Hindlimb muscle (tissue), 1 donor: Measurements from ENCODE around the gene CAMK2G. TPM values are rescaled to one million over a fixed set of nuclear protein-coding genes. Genes with fewer than 3 reads are reported as not detected.
"Not testable (repeated sequence)": the region's sequence is repeated elsewhere in the genome, so short reads cannot be mapped to it uniquely, and the experiment has no call there.

Source experiments
- DNase-seq: peaks from one replicate; pipeline ENCODE4 v3.0.0-alpha.2; 2013
- polyA plus RNA-seq: library from polyadenylated mRNA; unstranded; fragments of 120-200 nt; gene quantifications from one replicate; pipeline ENCODE4 v1.2.1, GENCODE V29; 2013; ENCODE audit not compliant: insufficient read length

The CAMK2G gene
- polyA plus RNA-seq, 1 donor: 31.5 TPM

DNA sequence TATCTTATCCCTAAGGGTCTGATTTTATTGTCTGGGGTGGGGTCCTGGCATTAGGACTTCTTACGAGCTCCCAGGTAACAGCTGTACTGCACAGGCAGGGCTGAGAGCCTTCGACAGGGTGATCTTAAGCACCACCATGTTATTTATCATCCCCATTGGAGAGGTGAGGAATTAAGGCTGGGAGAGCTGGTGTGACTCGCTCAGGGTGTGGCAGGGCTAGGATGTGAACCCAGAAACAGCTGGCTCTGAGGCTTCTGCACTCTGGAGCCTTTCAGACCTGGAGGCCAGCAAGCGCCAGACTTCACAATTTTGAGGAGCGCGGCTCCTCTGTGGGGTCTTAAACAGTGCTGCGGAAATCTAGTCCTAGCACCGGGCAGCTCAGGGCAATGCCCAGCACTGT lies 35.5 kb downstream of the CAMK2G start:
- no peak for DNase-seq

DNA sequence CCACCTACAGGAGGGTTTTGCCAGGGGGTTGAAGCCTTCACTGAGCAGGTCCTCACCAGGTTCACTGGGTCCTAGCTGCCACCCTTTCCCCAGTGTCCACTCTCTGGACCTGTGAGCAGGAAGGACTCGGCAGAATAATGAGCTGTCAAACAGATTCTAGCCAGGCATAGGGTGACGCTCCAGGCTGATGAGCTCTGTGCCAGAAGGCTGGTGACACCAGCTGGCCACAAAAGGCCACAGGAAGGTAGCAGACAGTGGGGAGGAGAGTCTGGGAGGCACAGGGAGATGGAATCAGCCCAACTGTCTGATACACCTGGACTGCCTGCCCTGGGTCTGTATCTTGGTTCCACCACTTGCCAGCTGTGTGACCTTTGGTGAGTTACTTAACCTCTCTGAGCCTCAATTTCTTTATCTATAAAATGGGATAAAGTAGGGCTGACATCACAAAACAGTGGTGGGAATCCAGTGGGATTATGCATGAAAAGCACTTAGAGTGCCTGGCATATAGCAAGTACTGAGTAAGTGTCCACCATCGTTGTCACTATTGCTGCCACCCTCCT lies 36.3 kb downstream of the CAMK2G start:
- no peak for DNase-seq

DNA sequence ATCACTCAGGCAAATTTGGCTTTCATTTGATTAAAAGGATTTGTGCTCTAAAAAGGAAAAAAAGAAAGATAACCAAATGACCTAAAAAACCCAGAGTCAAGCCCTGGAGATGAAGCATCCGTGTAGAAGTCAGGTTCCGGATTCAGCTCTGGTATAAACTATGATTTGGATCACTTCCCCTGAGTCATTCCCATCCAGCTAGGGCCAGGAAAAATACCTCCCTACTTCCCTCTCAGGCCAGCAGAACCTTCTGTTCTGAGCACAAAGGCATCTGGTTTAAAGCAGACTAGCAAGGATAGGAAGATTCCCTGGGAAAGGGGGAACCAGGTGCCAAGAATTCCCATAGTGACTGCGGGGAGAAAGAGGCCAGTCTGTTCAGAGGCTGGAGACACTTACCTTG lies 37.3 kb downstream of the CAMK2G start:
- no peak for DNase-seq

DNA sequence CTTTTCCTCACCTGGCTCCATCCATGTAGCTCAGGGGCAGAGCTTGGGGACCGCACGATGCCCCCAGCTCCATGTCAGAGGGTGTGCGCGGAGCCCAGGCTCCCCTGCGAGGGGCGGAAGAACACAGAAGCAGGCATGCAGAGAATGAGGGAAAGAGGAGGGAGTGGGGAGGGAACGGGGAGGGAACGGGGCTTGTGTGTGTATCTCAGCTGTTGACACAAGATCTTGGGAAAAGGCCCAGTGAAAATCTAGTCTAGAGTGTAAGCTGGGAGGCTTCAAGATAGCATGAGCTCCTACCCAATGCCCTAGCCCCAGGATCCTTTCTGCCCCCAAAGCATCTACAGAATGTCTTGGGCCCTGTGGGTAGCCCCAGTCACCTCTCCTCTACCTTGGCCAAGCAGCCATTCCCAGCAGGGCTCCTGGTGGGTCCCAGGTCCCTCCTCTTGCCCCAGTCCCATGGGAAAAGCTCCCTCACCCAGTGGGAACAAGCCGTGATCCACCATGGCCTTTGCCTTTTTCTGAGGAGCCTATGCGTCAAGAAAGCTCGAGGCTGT lies 37.9 kb downstream of the CAMK2G start:
- no peak for DNase-seq

DNA sequence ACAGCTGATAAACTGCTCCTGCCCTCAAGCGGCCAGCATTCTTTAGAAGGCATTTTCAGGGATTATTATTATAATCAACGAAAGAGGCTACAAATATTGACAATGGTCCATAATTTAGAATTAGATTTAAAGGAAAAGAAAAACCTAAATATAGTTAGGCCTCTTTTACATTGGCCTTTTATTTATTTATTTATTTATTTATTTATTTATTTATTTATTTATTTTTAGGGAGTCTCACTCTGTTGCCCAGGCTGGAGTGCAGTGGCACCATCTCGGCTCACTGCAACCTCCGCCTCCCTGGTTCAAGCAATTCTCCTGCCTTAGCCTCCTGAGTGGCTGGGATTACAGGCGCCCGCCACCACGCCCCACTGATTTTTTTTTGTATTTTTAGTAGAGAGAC lies 45.3 kb downstream of the CAMK2G start:
- DNase-seq: not testable (repeated sequence)

DNA sequence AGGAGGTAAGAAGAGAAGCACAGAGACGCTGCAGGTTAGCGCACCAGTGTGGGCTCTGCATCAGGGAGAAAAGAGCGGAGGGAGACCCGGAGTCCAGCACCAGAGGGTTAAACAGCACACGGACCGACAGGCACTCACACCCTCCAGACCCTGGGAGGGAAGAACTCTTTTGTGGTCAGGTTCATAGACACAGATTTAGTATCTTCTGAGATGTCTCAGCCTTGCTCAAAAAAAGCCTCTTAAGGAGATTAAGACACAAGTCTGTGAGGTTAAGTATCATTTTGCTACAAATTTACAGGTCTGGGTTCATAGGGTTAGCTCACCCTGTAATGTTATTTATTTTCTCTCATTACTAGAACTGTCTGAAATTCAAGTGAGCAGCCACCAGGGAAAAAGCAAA lies 46.2 kb downstream of the CAMK2G start:
- DNase-seq: no peak

DNA sequence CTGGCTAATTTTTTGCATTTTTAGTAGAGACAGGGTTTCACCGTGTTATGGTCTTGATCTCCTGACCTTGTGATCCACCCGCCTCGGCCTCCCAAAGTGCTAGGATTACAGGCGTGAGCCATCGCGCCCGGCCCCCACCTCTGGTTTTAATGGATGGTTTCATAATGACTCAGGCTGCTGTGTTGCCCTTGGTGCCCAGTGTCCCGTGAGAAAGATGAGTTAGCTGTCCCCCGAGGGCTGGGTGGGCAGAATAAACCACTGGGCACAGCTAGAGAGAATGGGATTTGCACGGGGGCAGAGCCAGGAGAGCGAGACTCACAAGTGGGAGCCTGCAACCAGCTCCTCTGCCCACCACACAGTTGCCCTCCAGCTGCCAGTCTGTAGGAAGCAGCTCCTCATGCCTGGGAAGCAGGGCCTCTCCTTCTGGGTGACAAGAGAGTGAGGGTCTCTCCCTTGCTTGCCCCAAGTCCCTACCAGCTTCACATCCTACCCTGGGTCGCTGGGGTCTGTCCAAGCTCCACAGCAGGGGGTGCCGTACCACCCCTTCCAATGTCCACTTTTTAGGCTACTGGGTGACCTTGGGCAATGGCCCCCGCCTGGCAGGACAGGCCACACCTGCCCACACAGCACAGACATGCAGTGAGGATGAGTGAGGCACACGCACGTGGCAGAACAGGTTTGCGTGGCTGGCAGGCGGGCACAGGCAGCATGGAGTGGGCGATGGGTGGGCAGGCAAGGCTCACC lies 46.8 kb downstream of the CAMK2G start:
- DNase-seq: no peak

DNA sequence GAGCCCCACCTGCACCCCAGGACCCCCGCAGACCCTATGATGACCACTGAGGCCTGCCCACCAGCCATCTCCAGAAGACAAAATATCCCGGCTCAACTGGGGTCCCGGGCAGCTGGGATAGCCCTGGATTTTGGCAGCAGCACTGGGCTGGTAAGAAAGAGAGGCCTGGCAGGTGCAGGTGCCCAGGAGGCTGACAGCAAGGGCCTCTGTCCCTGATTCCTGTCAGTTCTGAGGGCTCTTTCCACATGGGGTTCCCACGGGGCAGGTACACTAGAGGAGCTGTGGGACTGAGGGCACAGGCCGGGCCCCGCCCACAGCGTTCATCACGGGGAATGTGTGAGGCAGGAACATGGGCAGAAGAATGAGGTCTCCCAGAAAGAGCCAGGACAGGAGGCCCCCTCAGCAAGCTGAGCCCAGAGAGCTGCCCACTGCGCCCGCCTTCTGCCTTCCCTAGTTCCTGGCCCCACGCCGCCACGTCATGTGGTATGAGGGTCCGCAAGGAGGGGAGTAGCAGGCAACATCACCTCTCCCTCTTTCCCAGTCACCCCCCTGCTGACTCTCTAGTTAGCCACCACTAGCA lies 50.1 kb downstream of the CAMK2G start:
- no peak for DNase-seq

DNA sequence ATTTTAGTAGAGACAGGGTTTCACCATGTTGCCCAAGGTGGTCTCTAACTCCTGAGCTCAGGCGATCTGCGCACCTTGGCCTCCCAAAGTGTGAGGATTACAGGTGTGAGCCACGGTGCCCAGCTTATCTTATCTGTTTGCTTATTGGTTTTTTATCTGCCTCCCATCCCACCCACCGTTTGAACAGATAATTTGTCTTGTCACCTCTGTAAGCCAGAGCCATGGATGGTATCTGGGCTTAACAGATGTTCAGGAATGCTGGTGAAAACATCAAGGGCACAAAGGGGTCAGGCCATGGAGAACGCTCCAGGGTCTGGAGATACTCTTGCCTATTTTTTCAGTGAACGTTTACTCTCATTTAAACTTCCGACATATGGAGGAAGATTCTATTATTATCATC lies 51.0 kb downstream of the CAMK2G start:
- no peak for DNase-seq

DNA sequence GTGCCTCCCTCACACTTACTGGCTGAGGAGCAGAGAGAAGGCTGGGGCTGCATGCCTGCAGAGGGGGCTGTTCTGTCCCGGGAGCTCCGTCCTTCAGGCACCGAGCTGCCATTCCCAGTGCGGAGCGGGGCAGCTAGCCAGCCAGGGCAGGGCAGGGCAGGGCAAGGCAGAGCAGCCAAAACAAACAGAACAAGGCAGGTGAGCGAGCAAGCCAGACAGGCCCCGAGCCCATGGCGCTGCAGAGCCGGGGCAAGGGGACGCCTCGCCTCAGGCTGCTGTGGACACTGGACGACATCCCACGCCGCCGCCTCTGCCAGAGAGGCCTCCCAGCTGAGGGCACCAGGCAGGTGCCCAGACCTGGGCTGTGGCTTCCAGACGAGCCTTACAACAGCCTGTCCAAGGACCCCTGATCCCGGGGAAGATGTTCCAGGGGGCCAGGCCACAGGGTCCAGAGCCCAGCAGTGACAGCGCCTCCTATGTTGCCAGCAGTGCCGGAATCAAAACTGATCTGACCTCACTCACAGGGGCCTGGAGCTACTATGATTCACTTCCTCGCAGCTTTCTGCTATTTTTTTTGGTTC lies 54.8 kb downstream of the CAMK2G start:
- no peak for DNase-seq

DNA sequence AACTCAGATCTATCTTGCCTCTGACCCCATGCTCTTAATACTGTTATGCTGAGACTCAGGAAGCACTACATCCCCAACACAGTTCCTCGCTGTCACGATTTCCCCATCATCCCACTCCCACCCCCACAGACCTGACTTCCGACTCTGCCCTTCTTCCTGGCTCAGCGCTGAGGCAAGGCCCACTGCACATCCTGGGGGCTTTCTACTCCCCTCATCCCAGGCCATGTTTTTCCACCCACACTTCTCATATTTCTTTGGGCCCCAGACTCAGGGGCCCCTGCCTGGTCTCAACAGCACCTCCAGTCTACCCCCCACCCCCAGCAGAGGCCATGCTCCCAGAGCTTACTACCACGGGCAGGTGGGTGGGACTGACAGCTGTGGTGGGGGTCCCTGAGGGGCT lies 55.3 kb downstream of the CAMK2G start:
- DNase-seq: no peak

DNA sequence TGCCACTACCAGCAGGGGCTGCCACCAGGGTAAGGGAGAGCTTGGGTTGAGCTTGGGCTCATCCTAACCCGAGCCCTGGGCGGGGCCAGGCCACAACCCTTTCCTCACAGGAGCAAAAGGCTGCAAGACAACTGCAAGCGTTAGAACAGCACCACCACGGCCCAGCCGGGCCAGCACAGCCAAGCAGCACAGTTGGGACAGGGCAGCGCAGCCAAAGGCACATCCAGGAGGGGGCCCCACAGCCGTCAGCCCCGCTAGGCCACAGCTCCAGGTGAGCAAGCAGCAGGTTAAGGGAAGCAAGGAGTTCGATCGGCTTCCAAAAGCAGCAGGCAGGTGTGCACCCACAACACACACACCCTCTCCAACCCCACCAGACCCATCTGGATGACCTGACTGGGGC lies 56.0 kb downstream of the CAMK2G start:
- no peak for DNase-seq

DNA sequence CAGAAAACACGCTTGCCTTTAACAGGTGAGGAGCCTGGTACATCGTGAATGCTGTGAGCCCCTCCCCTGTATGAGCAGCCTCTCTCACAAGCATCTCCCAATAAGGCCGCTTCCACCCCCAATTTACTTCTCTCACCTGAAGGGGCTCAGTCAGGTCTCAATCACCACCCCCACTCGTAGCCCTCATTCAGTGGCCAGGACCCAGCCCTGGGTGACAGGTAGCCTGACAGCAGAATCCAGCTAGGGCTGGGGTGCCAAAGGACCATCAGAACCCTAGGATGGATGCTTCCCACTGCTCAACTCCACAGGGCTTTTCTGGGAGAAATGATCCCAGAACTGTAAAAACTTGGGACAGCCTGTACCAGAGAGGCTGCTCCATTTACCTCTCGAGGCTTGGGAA lies 56.5 kb downstream of the CAMK2G start:
- DNase-seq: no peak

DNA sequence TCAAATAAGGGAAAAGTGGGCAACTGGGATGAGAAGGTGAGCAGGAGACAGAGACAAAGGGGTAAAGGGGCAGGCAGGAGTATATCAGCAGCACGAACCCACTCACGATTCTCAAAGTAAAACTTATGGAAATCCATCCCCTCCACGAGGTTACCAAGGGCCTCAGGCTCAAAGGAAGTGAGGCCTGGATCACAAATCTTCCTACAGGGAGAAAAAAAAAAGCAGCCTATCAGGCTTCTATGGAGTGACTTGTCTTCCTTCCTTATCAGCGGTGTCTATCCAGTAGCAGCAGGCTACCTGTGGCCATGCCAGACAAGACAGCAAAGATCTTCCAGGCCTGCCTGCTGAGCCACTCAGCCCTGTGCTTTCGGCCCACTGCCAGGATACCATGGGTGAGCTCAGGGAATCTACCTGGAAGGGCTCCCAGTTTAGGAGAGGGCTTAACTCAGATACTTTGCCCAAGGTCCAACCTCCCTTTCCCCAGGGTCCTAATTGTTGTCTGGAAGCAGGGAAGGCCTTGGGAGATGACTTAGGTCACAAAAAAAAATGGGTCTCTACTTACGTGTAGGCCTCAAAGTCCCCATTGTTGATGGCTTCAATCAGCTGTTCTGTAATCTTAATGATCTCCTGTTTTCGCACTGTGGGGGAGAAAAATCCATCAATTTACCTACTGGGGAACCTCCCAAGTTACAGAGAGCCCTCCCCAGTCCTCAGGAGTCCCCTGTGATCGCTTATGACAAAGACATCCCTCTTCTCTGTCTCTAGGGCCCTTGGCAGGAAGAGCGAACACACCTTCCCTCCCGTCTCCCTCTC lies 57.2 kb downstream of the CAMK2G start:
- DNase-seq: no peak

DNA sequence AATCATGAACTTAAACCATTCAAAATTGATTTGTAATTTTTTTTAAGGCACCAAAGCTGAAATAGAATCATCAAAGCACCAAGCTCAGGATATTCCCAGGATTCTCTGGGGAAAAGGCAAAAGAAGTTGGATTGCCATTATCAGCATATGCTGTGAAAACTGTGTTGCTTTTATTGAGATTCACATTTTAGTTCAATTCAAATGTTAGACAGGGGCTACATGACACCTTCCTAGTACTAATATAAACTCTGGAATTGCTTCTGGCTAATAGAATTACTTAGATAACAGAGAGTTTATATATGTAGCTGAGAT lies 58.7 kb downstream of the CAMK2G start:
- DNase-seq: no peak

DNA sequence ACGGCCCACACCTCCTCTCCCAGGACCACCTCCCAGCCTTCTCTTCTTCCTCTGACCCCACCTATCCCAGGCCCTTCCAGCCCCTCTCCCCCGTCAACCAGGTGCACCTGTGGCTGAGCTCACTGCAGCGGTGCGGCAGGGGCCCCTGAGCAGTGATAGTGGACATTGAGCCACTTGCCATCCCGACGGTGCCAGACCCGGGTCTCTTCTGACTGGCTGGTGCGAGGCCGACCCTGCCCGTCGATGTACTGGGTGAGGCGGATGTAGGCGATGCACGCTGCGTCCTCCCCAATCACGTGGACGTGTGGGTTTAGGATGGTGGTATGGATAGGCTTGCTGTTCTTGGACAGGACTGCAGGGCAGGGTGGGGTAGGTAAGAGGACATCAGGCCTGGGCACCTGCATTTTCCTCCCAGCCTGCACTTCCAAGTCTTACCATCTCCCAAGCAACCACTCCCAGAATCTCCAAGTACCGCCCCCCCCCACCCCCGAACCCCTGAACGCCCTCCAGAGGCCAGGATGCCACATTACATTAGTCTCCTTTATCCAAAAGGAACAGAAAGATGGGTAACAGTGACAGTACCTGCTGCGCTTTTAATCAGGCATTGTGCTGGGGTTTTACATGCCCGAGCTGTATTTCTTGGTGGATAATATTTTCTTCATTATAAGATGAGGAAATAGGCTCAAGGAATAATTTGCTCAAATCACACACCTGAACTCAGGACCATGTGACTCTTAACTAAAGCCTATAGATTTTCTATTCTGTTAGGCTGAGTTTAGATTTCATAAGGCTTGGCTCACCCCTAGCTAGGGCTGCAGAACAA lies 59.2 kb downstream of the CAMK2G start:
- DNase-seq: no peak

DNA sequence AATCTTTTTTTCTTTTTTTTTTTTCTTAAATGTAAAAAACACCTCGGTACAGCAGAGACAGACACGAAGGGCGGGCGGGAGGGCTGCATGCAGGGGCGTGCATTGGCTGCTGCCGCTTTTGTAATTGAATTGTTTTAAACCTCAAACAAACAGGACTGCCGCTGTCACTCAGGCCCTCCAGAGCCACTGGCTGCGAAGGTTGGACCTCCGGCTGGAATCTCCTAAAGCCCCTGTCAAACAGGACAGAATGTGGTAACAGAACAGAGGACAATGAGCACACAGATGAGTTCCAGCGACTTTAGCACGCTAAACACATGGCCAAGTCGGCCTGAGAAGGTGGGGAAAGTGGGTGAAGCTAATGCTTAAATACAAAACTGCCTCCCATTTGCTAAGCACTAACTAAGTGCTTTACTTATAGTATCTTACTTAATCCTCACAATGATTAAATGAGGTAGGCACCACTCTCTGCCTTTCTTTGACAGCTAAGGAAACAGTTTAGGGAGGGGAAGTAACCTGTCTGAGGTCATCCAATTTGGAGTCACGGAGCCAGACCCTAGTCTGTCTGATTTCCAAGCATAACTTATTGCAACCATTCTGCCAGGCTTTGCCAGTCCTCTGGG lies 60.0 kb downstream of the CAMK2G start:
- DNase-seq: no peak

DNA sequence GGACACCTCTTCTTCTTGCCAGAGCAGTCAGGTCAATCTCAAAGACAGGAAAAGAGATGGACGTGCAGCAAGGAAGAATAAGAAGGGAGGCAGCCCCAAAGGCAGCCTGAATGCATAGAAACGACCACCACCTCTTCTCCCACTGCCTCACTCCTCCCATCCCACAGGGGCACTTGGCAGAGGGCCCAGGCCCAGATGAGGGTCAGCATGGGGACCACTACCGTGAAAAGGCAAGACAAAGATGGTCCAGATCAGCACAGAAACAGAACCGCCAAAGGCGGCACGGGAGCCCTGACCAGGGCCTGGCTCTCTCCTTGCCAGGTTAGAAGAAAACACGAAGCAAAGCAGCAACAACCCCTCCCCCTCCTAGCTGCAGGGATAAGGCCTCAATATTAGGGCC lies 61.0 kb downstream of the CAMK2G start:
- DNase-seq: no peak

DNA sequence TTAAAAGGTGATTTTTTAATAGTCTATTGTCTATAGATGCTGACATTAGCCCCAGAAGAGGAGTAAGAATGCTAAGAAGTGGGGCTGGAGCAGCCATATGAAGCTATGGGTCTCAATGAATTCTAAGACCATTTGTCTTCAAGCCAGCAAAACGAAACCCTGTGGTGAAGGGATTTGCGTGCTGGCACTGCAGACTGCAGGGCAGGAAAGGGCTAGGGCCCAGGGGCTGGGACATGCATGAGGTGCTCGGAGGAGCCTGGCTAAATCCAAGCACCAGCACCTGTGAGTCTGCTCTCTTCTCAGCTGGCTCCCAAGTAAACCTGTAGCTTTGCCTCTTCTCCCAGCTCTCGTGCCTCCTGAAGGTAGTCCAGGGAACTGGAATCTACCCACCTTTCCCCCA lies 61.7 kb downstream of the CAMK2G start:
- DNase-seq: no peak

DNA sequence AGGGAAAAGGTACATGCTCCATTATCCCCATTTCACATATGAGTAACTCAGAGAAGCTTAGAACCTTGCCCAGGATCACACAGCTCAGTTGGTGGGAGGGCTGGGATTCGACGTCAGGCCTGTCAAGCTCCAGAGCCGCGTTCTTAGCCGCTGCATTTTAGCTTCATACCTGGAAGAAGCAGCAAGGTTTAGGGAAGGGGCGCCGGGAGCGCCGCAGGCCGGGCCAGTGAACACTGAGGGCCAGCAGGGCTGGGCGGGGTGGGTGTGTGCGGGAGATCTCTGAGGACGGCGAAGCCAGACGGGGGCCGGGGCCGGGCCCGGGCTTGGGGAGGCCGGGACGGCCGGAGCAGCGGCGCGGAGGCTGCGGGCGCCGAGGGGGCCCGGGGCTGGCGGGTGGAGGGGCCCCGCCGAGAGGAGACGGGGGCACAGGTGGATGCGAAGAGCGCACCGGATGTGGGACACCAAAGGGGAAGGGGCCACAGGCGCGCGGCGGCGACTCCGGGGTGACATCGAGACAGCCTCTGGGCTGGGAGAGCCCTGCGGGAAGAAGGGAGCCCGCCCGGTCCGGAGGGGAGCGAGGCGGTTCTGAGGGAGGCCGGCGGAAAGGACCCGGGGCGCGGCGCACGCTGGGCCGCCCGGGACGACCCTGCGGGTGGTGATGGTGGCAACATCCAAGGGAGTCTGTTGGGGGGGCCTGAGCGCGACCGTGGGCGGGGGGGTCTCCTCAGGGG lies 63.5 kb downstream of the CAMK2G start:
- DNase-seq: no peak

DNA sequence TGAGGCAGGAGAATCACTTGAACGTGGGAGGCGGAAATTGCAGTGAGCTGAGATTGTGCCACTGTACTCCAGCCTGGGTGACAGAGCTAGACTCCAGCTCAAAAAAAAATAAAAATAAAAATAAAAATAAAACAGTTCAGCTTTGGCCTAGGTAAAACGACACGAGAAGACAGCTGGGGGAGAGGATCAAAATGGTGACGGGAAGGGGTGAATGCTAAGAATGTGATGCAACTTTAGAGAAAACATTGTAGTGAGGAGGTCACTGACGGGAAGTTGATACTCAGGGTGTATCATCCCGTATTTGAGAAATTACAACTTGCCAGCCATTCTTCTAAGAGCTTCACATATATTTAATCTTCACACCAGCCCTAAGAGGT lies 64.0 kb downstream of the CAMK2G start:
- DNase-seq: no peak
